Measurements from ENCODE around the gene SACM1L.

GRCh38 chr3:45792516-45793172, 103.4 kb downstream of the SACM1L start:
- TF ChIP-seq CTCF (IDR thresholded peaks at IDR 0.05; ENCODE audit: low read depth, low read length) (no peak), MAX (IDR thresholded peaks at IDR 0.05; ENCODE audit: low read depth, low read length) (no peak), MYC (IDR thresholded peaks at IDR 0.05; ENCODE audit: low read depth, low read length) (no peak)

Data from NB4 (cell line).